ENCODE data around the gene C19orf44. TPM values are rescaled to one million over a fixed set of nuclear protein-coding genes. Genes with fewer than 3 reads are reported as not detected.

C19orf44 gene
- total and polyA plus RNA-seq, 2 of the 4 experiments (the other 2 are of a cell fraction) = 1.4 to 3.8 TPM

GRCh38 chr19:16544473-16545231 is 48.5 kb downstream of the C19orf44 start:
- H3K9me3 ChIP-seq (ENCODE audit: control insufficient read depth, insufficient read depth, low read length) = no peaks in the 10 kb centered on the region
- H2AK5ac ChIP-seq (ENCODE audit: low read depth, low read length) = no peak overlapping the region
- no peak overlapping the region for H4K91ac ChIP-seq (ENCODE audit: insufficient read depth, low read depth, low read length)
- H3K56ac ChIP-seq (ENCODE audit: extremely low read depth, insufficient read depth, low read length) = no peak overlapping the region
- peaks cover 6% of the 10 kb centered on the region for H3K36me3 ChIP-seq (ENCODE audit: control insufficient read depth, insufficient read depth, low read length)
- H2BK15ac ChIP-seq (ENCODE audit: low read depth, low read length) = no peak overlapping the region
- H3K18ac ChIP-seq (ENCODE audit: low read depth, low read length) = no peak overlapping the region
- BruUV-seq (replicated peaks) = no TSS peak
- H3K4me2 ChIP-seq (ENCODE audit: low read depth, low read length) = no peak overlapping the region
- ChIA-PET POLR2A (ENCODE audit: unreplicated experiment) (no interaction called here), CTCF (no interaction called here)
- H3K27ac ChIP-seq (ENCODE audit: insufficient read depth, low read length) = no peak overlapping the region
- H2BK20ac ChIP-seq (ENCODE audit: low read depth, low read length) = no peak overlapping the region
- H2AK9ac ChIP-seq (replicated peaks; ENCODE audit: low read depth, low read length, poor library complexity) = no peak overlapping the region
- no peak overlapping the region for H3K4ac ChIP-seq (ENCODE audit: low read depth, low read length)
- H3K4me1 ChIP-seq (ENCODE audit: control insufficient read depth, insufficient read depth, low read length) = peaks cover 2% of the 10 kb centered on the region
- dilution Hi-C loops (cut with HindIII; ENCODE audit: low sequenced_read_pairs, unreplicated experiment) (no loop called here), intact Hi-C loops (cut with micrococcal nuclease) (no loop called here), in situ Hi-C loops (cut with MboI; ENCODE audit: low sequenced_read_pairs) (no loop called here)
- no peak overlapping the region for H4K8ac ChIP-seq (ENCODE audit: low read depth in 2 of 2, low read length in 2 of 2)
- TF ChIP-seq POLR2A (IDR thresholded peaks at IDR 0.05; ENCODE audit: low read depth, low read length) (no peak), NFE2L2 (IDR thresholded peaks at IDR 0.05; ENCODE audit: low read depth, low read length) (no peak), RCOR1 (IDR thresholded peaks at IDR 0.05; ENCODE audit: insufficient replicate concordance, low read length) (no peak), MXI1 (IDR thresholded peaks at IDR 0.05; ENCODE audit: borderline replicate concordance, low read depth, low read length) (no peak), CEBPB (IDR thresholded peaks at IDR 0.05; ENCODE audit: low read depth, low read length) (no peak), CTCF (conservative IDR thresholded peaks at IDR 0.05; ENCODE audit: low read depth, low read length) (no peak), RAD21 (IDR thresholded peaks at IDR 0.05; ENCODE audit: low read length) (no peak), MAZ (IDR thresholded peaks at IDR 0.05; ENCODE audit: borderline replicate concordance, low read depth, low read length) (no peak), BHLHE40 (IDR thresholded peaks at IDR 0.05; ENCODE audit: low read depth, low read length) (no peak), FOS (IDR thresholded peaks at IDR 0.05; ENCODE audit: low read depth, low read length) (no peak), RFX5 (IDR thresholded peaks at IDR 0.05; ENCODE audit: low read depth, low read length) (no peak), ELK1 (IDR thresholded peaks at IDR 0.05; ENCODE audit: borderline replicate concordance, low read depth, low read length) (no peak), USF2 (IDR thresholded peaks at IDR 0.05; ENCODE audit: low read depth, low read length) (no peak), SMC3 (IDR thresholded peaks at IDR 0.05; ENCODE audit: low read depth, low read length) (no peak), MAFK (IDR thresholded peaks at IDR 0.05; ENCODE audit: low read depth, low read length) (no peak), CHD1 (IDR thresholded peaks at IDR 0.05; ENCODE audit: low read depth, low read length) (no peak)
- peaks cover 21% of the 10 kb centered on the region for H4K20me1 ChIP-seq (ENCODE audit: insufficient read depth, low read length)
- no peaks in the 10 kb centered on the region for H3K27me3 ChIP-seq (ENCODE audit: control insufficient read depth, insufficient read depth, low read length)
- 100% methylated on average over 3 of the region's 11 CpGs; no CpG with 5 or more reads in 1 of the 2 experiments for WGBS, 2 experiments (ENCODE audit: extremely low coverage in 2 of 2, insufficient read length in 1 of 2)
- H3K9me1 ChIP-seq (ENCODE audit: insufficient read depth, low read length) = peaks cover 7% of the 10 kb centered on the region; the same call in 1 of the 2 replicates
- H3K14ac ChIP-seq (replicated peaks; ENCODE audit: low read depth, low read length) = no peak overlapping the region
- H2AFZ ChIP-seq (replicated peaks; ENCODE audit: low read length, poor library complexity) = no peak overlapping the region
- peaks cover 20 to 58% of the 10 kb centered on the region in 2 experiments for H3K79me1 ChIP-seq (ENCODE audit: low read depth in 1 of 2, low read length in 2 of 2)
- H4K5ac ChIP-seq (ENCODE audit: low read depth, low read length) = no peak overlapping the region
- no peak overlapping the region for H3K23ac ChIP-seq (ENCODE audit: low read depth, low read length)
- H3K4me3 ChIP-seq (ENCODE audit: insufficient read depth, low read depth, low read length) = no peak overlapping the region
- DNase-seq (no peak), ATAC-seq (ENCODE audit: low read depth) (no peak)
- H2BK5ac ChIP-seq (ENCODE audit: low read depth, low read length, poor library complexity, severe bottlenecking) = no peak overlapping the region
- H3K9ac ChIP-seq (ENCODE audit: low read depth, low read length) = no peak overlapping the region
- no peak overlapping the region for H2BK120ac ChIP-seq (ENCODE audit: low read depth, low read length)

Measured in IMR-90 (cell line).